ENCODE measurements around the gene TSEN15. TPM values are rescaled to one million over a fixed set of nuclear protein-coding genes. Genes with fewer than 3 reads are reported as not detected.
"Not testable (repeated sequence)": the region's sequence is repeated elsewhere in the genome, so short reads cannot be mapped to it uniquely, and the experiment has no call there.

The TSEN15 gene
- total and polyA plus RNA-seq, 11 donors: 23.5 to 32.3 (median 26.4) TPM

DNA sequence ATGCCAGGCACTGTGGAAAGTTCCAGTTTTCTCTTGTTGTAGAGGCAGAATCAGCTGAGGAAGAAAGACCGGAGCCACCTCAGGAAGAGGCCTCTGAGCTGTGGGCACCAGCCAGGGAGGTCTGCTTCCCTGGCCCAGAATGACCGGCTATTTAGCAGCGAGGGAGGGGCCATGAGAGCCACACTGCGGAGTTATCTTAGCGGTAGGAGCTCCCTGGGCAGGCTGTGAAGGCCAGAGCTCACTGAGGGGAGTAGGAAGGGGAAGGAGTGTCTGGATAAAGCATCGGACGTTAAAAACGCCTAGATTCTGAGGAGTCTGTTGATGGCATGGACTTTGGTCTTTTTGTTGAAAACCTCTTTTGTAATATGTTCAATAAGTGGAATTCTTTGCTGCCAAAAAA lies 36.5 kb downstream of the TSEN15 start:
- no peaks in the 10 kb centered on the region for H3K36me3 ChIP-seq
- no peaks in the 10 kb centered on the region for H3K27me3 ChIP-seq
- H3K9me3 ChIP-seq: peaks cover 0 to 7% (median 0%) of the 10 kb centered on the region in 12 donors
- intact Hi-C loops (cut with DNase I): loop anchor here in 2 of 10 donors (10.0 kb wide), 1 partner anchor 477 kb away; no protein-coding TSS in a partner anchor
- no peak overlapping the region for H3K4me3 ChIP-seq
- H3K27ac ChIP-seq: no peak overlapping the region
- DNase-seq (no peak), ATAC-seq (no peak)
- H3K4me1 ChIP-seq: peaks cover 0 to 9% (median 0%) of the 10 kb centered on the region in 12 donors
- WGBS, 4 donors: 65 to 75% (median 68%) methylated on average over 8 of the region's 8 CpGs
- TF ChIP-seq, protein P1, sequence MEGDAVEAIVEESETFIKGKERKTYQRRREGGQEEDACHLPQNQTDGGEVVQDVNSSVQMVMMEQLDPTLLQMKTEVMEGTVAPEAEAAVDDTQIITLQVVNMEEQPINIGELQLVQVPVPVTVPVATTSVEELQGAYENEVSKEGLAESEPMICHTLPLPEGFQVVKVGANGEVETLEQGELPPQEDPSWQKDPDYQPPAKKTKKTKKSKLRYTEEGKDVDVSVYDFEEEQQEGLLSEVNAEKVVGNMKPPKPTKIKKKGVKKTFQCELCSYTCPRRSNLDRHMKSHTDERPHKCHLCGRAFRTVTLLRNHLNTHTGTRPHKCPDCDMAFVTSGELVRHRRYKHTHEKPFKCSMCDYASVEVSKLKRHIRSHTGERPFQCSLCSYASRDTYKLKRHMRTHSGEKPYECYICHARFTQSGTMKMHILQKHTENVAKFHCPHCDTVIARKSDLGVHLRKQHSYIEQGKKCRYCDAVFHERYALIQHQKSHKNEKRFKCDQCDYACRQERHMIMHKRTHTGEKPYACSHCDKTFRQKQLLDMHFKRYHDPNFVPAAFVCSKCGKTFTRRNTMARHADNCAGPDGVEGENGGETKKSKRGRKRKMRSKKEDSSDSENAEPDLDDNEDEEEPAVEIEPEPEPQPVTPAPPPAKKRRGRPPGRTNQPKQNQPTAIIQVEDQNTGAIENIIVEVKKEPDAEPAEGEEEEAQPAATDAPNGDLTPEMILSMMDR (IDR thresholded peaks at IDR 0.05): no peak
- TF ChIP-seq POLR2A (IDR thresholded peaks at IDR 0.05): no peak

DNA sequence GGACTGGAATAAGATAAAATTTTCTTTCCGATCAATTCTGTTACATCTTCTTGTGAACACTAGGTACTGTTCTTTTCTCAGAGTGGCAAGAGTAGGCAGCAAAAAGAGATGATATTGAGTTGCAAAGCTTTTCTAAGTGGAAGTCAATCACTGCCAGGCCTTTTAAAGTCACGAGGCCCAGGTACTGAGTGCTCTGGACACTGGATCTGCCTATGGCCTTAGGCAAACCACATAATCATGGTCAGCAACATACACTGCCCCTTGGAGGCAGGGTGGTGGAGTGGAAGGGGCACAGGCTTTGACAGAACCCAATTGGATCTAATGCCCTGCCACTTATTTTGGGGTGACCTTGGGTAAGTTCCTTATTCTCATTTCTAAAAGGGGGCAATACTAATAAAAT lies 41.5 kb downstream of the TSEN15 start:
- DNase-seq: no peak
- Histone ChIP-seq H3K36me3 (peaks cover 0 to 4% (median 0%) of the 10 kb centered on the region in 9 donors), H3K4me1 (peaks cover 0 to 12% (median 0%) of the 10 kb centered on the region in 12 donors), H3K27me3 (no peaks in the 10 kb centered on the region), H3K4me3 (no peak overlapping the region), H3K27ac (no peak overlapping the region), H3K9me3 (no peaks in the 10 kb centered on the region)
- peak in 2 of 4 donors; percentile 42 to 57 for ATAC-seq
- TF ChIP-seq POLR2A (IDR thresholded peaks at IDR 0.05): no peak
- TF ChIP-seq, protein P1 (IDR thresholded peaks at IDR 0.05): no peak
- WGBS, 4 donors: 58 to 67% (median 64%) methylated on average over 2 of the region's 2 CpGs
- intact Hi-C loops (cut with DNase I): no loop called here

DNA sequence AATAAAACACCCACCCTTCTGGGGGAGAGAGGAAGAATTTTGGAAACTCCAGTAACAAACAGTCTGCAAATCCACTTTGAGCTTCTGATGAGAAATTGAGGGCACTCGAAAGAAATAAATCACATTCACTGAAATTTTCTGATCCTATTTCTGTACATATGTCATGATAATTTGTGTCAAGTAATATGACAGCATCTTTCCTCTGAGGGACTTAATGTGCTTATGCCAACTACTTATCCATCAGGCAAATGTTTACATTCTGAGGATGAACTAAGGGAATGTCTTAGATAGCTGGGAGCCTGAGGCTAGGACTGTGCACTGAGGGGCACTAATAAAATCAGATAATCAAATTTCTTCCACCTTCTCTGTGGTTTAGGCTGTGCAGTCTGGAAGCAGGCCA lies 44.5 kb downstream of the TSEN15 start:
- H3K27me3 ChIP-seq: no peaks in the 10 kb centered on the region
- WGBS, 4 donors: 97 to 100% (median 100%) methylated on average over 1 of the region's 1 CpG
- no peak overlapping the region for H3K4me3 ChIP-seq
- intact Hi-C loops (cut with DNase I): no loop called here
- TF ChIP-seq, protein P1 (IDR thresholded peaks at IDR 0.05): no peak
- no peak for TF ChIP-seq POLR2A (IDR thresholded peaks at IDR 0.05)
- H3K27ac ChIP-seq: no peak overlapping the region
- ATAC-seq (no peak), DNase-seq (no peak)
- H3K4me1 ChIP-seq: peaks cover 0 to 12% (median 0%) of the 10 kb centered on the region in 12 donors
- peaks cover 0 to 4% (median 0%) of the 10 kb centered on the region in 9 donors for H3K36me3 ChIP-seq
- no peaks in the 10 kb centered on the region for H3K9me3 ChIP-seq

DNA sequence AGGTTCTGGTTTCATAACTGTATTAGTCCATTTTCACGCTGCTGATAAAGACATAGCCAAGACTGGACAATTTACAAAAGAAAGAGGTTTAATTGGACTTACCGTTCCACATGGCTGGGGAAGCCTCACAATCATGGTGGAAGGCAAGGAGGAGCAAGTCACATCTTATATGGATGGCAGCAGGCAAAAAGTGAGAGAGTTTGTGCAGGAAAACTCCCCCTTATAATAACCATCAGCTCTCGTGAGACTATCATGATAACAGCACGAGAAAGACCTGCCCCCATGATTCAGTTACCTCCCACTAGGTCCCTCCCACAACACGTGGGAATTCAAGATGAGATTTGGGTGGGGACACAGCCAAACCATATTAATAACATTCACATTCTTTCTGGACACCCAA lies 45.0 kb downstream of the TSEN15 start:
- H3K27ac ChIP-seq; ATAC-seq; H3K9me3 ChIP-seq; H3K27me3 ChIP-seq; H3K36me3 ChIP-seq; intact Hi-C loops (cut with DNase I); H3K4me3 ChIP-seq; DNase-seq: not testable (repeated sequence)
- peaks cover 0 to 12% (median 0%) of the 10 kb centered on the region in 12 donors for H3K4me1 ChIP-seq
- WGBS, 4 donors: 86 to 93% (median 89%) methylated on average over 5 of the region's 5 CpGs

DNA sequence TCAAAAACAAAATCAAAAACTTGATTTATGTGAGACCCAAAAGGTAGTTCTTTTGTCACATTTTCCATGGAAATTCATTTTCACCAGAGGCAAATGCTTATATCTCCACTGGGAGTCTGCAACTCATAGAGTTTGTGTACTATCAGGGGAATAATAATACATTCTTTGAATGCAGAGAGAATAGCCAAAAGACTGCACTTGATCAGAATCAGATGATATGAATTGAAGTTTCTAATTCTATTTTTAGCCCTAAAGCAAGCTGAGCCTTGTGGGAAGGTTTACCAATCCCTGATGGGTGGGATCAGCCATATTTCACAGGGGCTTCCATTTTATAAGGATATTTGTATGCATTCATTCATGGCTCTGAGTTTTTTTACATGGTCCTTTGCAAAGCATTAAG lies 49.6 kb downstream of the TSEN15 start:
- intact Hi-C loops (cut with DNase I): no loop called here
- no peak for ATAC-seq

More for the DNA sequence above, 49.6 kb downstream of the TSEN15 start:
- Histone ChIP-seq H3K27me3 (no peaks in the 10 kb centered on the region), H3K4me1 (no peaks in the 10 kb centered on the region), H3K36me3 (no peaks in the 10 kb centered on the region), H3K27ac (no peak overlapping the region), H3K4me3 (no peak overlapping the region), H3K9me3 (peaks cover 0 to 14% (median 0%) of the 10 kb centered on the region in 12 donors)
- no peak for TF ChIP-seq POLR2A (IDR thresholded peaks at IDR 0.05)
- TF ChIP-seq, protein P1 (IDR thresholded peaks at IDR 0.05): no peak
- no peak for DNase-seq

All from heart left ventricle (tissue), 16 donors.